Dedifferentiated amniotic fluid mesenchymal stem cell (primary cell): ENCODE data around the gene ZNF445.
"Not testable (repeated sequence)": the region's sequence is repeated elsewhere in the genome, so short reads cannot be mapped to it uniquely, and the experiment has no call there.

Source experiments
- DNase-seq: peaks from one replicate; pipeline ENCODE4 v3.0.0-alpha.2; 2016; ENCODE audit errors: extremely low spot score

Gene ZNF445

DNA sequence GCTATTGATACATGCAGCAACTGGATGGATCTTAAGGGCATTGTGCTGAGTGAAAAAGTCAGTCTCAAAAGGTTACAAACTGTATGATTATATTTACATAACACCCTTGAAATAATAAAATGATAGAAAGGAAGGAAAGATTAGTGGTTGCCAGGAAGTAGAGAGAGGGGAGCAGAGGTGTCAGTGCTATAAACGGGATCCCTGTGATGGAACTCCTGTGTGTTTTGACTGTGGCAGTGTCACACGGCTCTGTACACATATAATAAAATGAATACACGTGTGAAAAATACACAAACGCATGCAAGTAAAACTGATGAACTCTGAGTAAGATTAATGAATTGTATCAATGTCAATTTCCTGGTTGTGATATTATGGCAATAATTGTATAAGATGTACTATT, 78.6 kb downstream of the ZNF445 start:
- no peak for DNase-seq

DNA sequence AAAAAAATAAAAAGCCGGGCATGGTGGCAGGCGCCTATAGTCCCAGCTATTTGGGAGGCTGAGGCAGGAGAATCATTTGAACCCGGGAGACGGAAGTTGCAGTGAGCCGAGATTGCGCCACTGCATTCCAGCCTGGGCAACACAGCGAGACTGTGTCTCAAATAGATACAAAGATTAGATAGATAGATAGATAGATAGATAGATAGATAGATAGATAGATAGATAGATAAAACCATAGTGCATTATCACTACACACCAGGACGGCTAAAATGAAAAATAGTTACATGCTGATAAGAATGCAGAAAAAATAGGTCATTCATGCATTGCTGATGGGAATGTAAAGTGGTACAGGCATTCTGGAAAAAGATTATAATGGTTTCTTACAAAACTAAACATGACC, 79.2 kb downstream of the ZNF445 start:
- not testable (repeated sequence) for DNase-seq

DNA sequence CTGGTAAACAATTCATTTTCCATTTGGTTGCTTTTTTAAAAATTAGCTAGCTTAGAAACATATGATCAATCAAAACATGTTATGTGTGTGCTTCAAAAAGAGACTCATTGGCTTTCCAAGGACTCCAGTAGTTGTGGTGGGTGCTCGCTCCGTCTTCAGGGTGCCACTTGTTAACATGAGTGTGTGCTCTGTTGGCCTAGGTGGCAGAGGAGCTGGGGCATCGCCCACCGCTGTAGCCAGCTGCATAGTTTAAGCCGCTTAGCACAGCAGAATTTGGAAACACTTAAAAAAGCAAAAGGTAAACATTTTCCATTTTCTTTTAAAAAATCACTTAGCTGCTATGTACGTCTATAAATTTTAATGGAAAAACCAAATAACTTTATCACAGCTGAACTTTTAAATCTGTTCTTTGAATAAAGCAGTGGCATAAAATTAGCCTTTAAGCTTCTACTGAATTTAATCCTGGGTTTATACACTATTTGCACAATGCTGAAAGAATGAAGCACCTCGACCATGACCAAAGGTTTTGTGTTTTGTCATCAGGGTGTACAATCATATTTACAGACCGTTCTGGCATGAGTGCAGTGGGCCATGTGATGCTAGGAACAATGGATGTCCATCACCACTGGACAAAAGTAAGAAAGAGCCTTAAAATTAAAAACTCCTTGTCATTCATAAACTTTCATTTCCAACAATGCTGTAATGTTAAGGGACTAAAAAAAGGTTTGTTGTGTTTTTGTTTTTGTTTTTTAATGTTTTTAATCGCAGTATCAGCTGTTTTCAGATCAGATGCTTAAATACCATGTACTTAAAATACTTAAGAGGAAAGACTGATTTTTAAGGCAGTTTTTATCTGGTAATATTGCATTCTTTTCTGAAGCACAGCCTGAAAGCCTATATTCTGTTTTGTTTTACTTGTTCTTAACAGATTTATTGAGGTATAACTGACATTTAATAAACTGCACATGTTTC, 81.0 kb downstream of the ZNF445 start:
- no peak for DNase-seq

DNA sequence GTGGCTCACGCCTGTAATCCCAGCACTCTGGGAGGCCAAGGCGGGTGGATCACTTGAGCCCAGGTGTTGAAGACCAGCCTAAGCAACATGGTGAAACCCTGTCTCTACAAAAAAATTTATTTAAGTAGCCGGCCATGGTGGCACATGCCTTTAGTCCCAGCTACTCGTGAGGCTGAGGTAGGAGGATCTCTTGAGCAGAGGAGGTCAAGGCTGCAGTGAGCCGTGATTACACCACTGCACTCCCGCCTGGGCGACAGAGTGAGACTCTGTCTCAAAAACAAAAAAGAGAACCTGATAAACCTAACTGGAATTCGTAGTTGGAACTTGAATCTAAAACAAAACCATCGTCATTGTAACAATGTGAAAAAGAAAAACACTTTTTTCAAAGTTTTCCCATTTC, 81.8 kb downstream of the ZNF445 start:
- DNase-seq: no peak

DNA sequence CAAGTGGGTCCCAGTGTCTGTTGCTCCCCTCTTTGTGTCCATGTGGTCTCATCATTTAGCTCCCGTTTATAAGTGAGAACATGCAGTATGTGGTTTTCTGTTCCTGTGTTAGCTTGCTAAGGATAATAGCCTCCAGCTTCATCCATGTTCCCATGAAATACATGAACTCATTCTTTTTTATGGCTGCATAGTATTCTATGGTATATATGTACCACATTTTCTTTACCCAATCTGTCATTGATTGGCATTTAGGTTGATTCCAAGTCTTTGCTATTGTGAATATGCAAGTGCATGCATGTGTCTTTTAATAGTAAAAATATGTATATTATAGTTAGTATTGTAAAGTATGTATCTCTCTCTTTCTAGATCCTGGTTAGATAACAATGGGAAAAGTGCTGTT, 85.0 kb downstream of the ZNF445 start:
- DNase-seq: no peak

DNA sequence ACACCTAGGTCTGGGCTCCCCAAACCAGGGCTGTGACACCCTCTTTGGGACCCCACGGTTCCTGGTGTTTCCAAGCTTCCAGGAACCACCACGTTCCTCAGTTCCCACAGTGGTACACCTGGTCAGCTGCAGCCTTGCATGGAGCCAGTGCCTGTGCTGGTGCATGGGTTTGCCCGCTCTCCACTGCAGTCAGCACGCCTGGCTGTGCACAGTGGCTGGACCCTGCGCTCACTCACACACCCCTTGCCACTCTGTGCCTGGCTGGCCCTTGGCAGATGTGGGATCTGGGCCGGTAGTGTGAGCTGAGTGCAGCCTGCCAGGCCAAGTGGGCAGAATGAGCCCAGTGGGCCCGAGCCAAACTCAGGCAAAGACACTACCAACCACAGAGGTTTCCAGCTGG, 90.1 kb downstream of the ZNF445 start:
- DNase-seq: no peak
